ENCODE results near the gene AAK1.

The AAK1 gene

GRCh38 chr2:69499966-69500365 lies 143.6 kb downstream of the AAK1 start:
- Histone ChIP-seq H4K20me1 (ENCODE audit: control insufficient read depth, insufficient read depth, low read depth, low read length) (no peaks in the 10 kb centered on the region), H3K79me2 (ENCODE audit: control insufficient read depth, low read length) (no peaks in the 10 kb centered on the region), H3K27ac (ENCODE audit: low read depth, low read length) (no peak overlapping the region), H3K9me3 (ENCODE audit: control insufficient read depth, insufficient read depth, low read length) (no peaks in the 10 kb centered on the region), H3F3A (ENCODE audit: control insufficient read depth, insufficient read depth) (no peaks in the 10 kb centered on the region), H3K4me1 (ENCODE audit: control insufficient read depth, low read length) (peaks cover 10% of the 10 kb centered on the region), H3K9me2 (replicated peaks; ENCODE audit: control insufficient read depth, low read length) (no peaks in the 10 kb centered on the region), H3K4me2 (ENCODE audit: low read length) (no peak overlapping the region), H3K27me3 (ENCODE audit: control insufficient read depth, low read length) (no peaks in the 10 kb centered on the region), H3K36me3 (ENCODE audit: control insufficient read depth, low read length) (no peaks in the 10 kb centered on the region), H3K4me3 (ENCODE audit: low read length) (no peak overlapping the region)
- no peak for TF ChIP-seq CTCF (IDR thresholded peaks at IDR 0.05; ENCODE audit: low read depth, low read length, poor library complexity, severe bottlenecking)
- TF ChIP-seq EZH2phosphoT487 (IDR thresholded peaks at IDR 0.05; ENCODE audit: borderline replicate concordance, low read length), result no peak

- Histone ChIP-seq H3F3A (ENCODE audit: control insufficient read depth, insufficient read depth) (no peaks in the 10 kb centered on the region), H3K9me2 (replicated peaks; ENCODE audit: control insufficient read depth, low read length) (no peaks in the 10 kb centered on the region), H3K27me3 (ENCODE audit: control insufficient read depth, low read length) (no peaks in the 10 kb centered on the region), H3K4me3 (ENCODE audit: low read length) (no peak overlapping the region), H4K20me1 (ENCODE audit: control insufficient read depth, insufficient read depth, low read depth, low read length) (no peaks in the 10 kb centered on the region), H3K79me2 (ENCODE audit: control insufficient read depth, low read length) (no peaks in the 10 kb centered on the region), H3K9me3 (ENCODE audit: control insufficient read depth, insufficient read depth, low read length) (no peaks in the 10 kb centered on the region), H3K4me2 (ENCODE audit: low read length) (peak overlapping the region; percentile 46), H3K27ac (ENCODE audit: low read depth, low read length) (no peak overlapping the region), H3K4me1 (ENCODE audit: control insufficient read depth, low read length) (peaks cover 10% of the 10 kb centered on the region), H3K36me3 (ENCODE audit: control insufficient read depth, low read length) (no peaks in the 10 kb centered on the region)
- no peak for TF ChIP-seq CTCF (IDR thresholded peaks at IDR 0.05; ENCODE audit: low read depth, low read length, poor library complexity, severe bottlenecking)
- no peak for TF ChIP-seq EZH2phosphoT487 (IDR thresholded peaks at IDR 0.05; ENCODE audit: borderline replicate concordance, low read length)
These were observed 144.3 kb downstream of the AAK1 start for GRCh38 chr2:69499242-69499641.

- Histone ChIP-seq H3K27me3 (ENCODE audit: control insufficient read depth, low read length) (no peaks in the 10 kb centered on the region), H3K4me3 (ENCODE audit: low read length) (no peak overlapping the region), H4K20me1 (ENCODE audit: control insufficient read depth, insufficient read depth, low read depth, low read length) (no peaks in the 10 kb centered on the region), H3K79me2 (ENCODE audit: control insufficient read depth, low read length) (no peaks in the 10 kb centered on the region), H3K27ac (ENCODE audit: low read depth, low read length) (no peak overlapping the region), H3K4me2 (ENCODE audit: low read length) (no peak overlapping the region), H3K4me1 (ENCODE audit: control insufficient read depth, low read length) (peaks cover 10% of the 10 kb centered on the region), H3K9me3 (ENCODE audit: control insufficient read depth, insufficient read depth, low read length) (no peaks in the 10 kb centered on the region), H3F3A (ENCODE audit: control insufficient read depth, insufficient read depth) (no peaks in the 10 kb centered on the region), H3K9me2 (replicated peaks; ENCODE audit: control insufficient read depth, low read length) (no peaks in the 10 kb centered on the region), H3K36me3 (ENCODE audit: control insufficient read depth, low read length) (no peaks in the 10 kb centered on the region)
- TF ChIP-seq EZH2phosphoT487 (IDR thresholded peaks at IDR 0.05; ENCODE audit: borderline replicate concordance, low read length) (no peak), CTCF (IDR thresholded peaks at IDR 0.05; ENCODE audit: low read depth, low read length, poor library complexity, severe bottlenecking) (no peak)
These were observed 147.7 kb downstream of the AAK1 start for GRCh38 chr2:69495861-69496260.

- Histone ChIP-seq H4K20me1 (ENCODE audit: control insufficient read depth, insufficient read depth, low read depth, low read length) (no peaks in the 10 kb centered on the region), H3F3A (ENCODE audit: control insufficient read depth, insufficient read depth) (no peaks in the 10 kb centered on the region), H3K4me3 (ENCODE audit: low read length) (no peak overlapping the region), H3K9me3 (ENCODE audit: control insufficient read depth, insufficient read depth, low read length) (no peaks in the 10 kb centered on the region), H3K4me2 (ENCODE audit: low read length) (no peak overlapping the region), H3K27ac (ENCODE audit: low read depth, low read length) (no peak overlapping the region), H3K79me2 (ENCODE audit: control insufficient read depth, low read length) (no peaks in the 10 kb centered on the region), H3K4me1 (ENCODE audit: control insufficient read depth, low read length) (peaks cover 10% of the 10 kb centered on the region), H3K27me3 (ENCODE audit: control insufficient read depth, low read length) (no peaks in the 10 kb centered on the region), H3K9me2 (replicated peaks; ENCODE audit: control insufficient read depth, low read length) (no peaks in the 10 kb centered on the region), H3K36me3 (ENCODE audit: control insufficient read depth, low read length) (no peaks in the 10 kb centered on the region)
- no peak for TF ChIP-seq CTCF (IDR thresholded peaks at IDR 0.05; ENCODE audit: low read depth, low read length, poor library complexity, severe bottlenecking)
- no peak for TF ChIP-seq EZH2phosphoT487 (IDR thresholded peaks at IDR 0.05; ENCODE audit: borderline replicate concordance, low read length)
These were observed 148.5 kb downstream of the AAK1 start for GRCh38 chr2:69495008-69495407.

All from DOHH2 (cell line).